Thyroid gland (tissue), 4 donors: Measurements from ENCODE around the gene PREPL.

Experiments used
- CTCF ChIP-seq, 6 experiments: fragments of 200-600 bp in 3 of 6; fragments of 450-650 bp in 3 of 6; sonication (generic) in 3 of 6; IDR thresholded peaks; one replicate each; pipeline ENCODE4 v1.5.1; 2016 to 2019; ENCODE audit warnings: antibody characterized with exemption in 6 of 6, mild to moderate bottlenecking in 2 of 6, inconsistent platforms in 1 of 6, moderate library complexity in 1 of 6
- POLR2A ChIP-seq, 2 donors: fragments of 450-650 bp; IDR thresholded peaks; one replicate each; pipeline ENCODE4 v1.6.1; 2017; ENCODE audit warnings: antibody characterized with exemption in 2 of 2, mild to moderate bottlenecking in 2 of 2, moderate library complexity in 1 of 2

DNA sequence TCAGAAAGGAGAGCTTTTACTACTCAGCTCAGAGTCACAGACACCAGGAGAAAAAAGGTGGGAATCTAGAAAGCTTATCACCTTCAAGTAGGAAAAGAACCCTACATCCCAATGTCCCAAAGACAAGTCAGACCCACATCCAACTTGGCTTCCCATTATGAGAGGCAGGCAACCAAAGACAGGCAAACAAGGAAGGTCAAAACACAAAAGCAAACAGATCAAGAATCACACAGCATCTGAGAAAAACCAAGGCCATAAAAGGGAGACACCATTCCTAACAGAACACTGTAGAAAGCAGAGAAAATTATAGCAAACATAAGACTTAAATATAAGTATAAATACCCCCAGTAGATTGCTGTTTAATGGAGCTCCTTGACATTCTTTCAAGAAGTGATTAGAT, 45.3 kb downstream of the PREPL start:
- TF ChIP-seq CTCF (IDR thresholded peaks at IDR 0.05) = no peak
- no peak for TF ChIP-seq POLR2A (IDR thresholded peaks at IDR 0.05)
